ENCODE results near the gene C10orf90. TPM values are rescaled to one million over a fixed set of nuclear protein-coding genes. Genes with fewer than 3 reads are reported as not detected.

Gene C10orf90
- total RNA-seq, 1 experiment from 2014 or later = 1.0 TPM

GRCh38 chr10:126549344-126549743 is 121.1 kb downstream of the C10orf90 start:
- DNase-seq (ENCODE audit: low read depth) = no peak

GRCh38 chr10:126544565-126544964 is 125.9 kb downstream of the C10orf90 start:
- DNase-seq (ENCODE audit: low read depth) = no peak

GRCh38 chr10:126538439-126539135 is 131.9 kb downstream of the C10orf90 start:
- no peak for DNase-seq (ENCODE audit: low read depth)

GRCh38 chr10:126536656-126537055 is 133.8 kb downstream of the C10orf90 start:
- no peak for DNase-seq (ENCODE audit: low read depth)

- DNase-seq (ENCODE audit: low read depth) = no peak
Observed at GRCh38 chr10:126536148-126536547, 134.3 kb downstream of the C10orf90 start.

GRCh38 chr10:126533644-126534043 is 136.8 kb downstream of the C10orf90 start:
- no peak for DNase-seq (ENCODE audit: low read depth)

GRCh38 chr10:126528315-126528835 is 142.1 kb downstream of the C10orf90 start:
- no peak for DNase-seq (ENCODE audit: low read depth)

- no peak for DNase-seq (ENCODE audit: low read depth)
Observed at GRCh38 chr10:126527645-126528314, 142.7 kb downstream of the C10orf90 start.

- DNase-seq (ENCODE audit: low read depth) = no peak
Observed at GRCh38 chr10:126525326-126525725, 145.2 kb downstream of the C10orf90 start.

- no peak for DNase-seq (ENCODE audit: low read depth)
Observed at GRCh38 chr10:126524526-126524925, 146.0 kb downstream of the C10orf90 start.

- DNase-seq (ENCODE audit: low read depth) = no peak
Observed at GRCh38 chr10:126523071-126523470, 147.4 kb downstream of the C10orf90 start.

GRCh38 chr10:126521399-126521798 is 149.1 kb downstream of the C10orf90 start:
- no peak for DNase-seq (ENCODE audit: low read depth)

- DNase-seq (ENCODE audit: low read depth) = no peak
Observed at GRCh38 chr10:126520751-126521317, 149.7 kb downstream of the C10orf90 start.

- no peak for DNase-seq (ENCODE audit: low read depth)
Observed at GRCh38 chr10:126519992-126520391, 150.5 kb downstream of the C10orf90 start.

GRCh38 chr10:126519185-126519584 is 151.3 kb downstream of the C10orf90 start:
- no peak for DNase-seq (ENCODE audit: low read depth)

GRCh38 chr10:126518218-126519080 is 152.0 kb downstream of the C10orf90 start:
- no peak for DNase-seq (ENCODE audit: low read depth)

- DNase-seq (ENCODE audit: low read depth) = no peak
Observed at GRCh38 chr10:126516515-126516914, 154.0 kb downstream of the C10orf90 start.

- no peak for DNase-seq (ENCODE audit: low read depth)
Observed at GRCh38 chr10:126511917-126512479, 158.5 kb downstream of the C10orf90 start.

GRCh38 chr10:126509182-126509581 is 161.3 kb downstream of the C10orf90 start:
- no peak for DNase-seq (ENCODE audit: low read depth)

- DNase-seq (ENCODE audit: low read depth) = no peak
Observed at GRCh38 chr10:126508535-126509040, 161.9 kb downstream of the C10orf90 start.

- no peak for DNase-seq (ENCODE audit: low read depth)
Observed at GRCh38 chr10:126504761-126505112, 165.8 kb downstream of the C10orf90 start.
